NCI-H774 (cell line): Measurements from ENCODE around the gene MT1A.
A peak's percentile ranks its signal among the peaks of the same experiment; 100 is the strongest.
"Not testable (repeated sequence)": the region's sequence is repeated elsewhere in the genome, so short reads cannot be mapped to it uniquely, and the experiment has no call there.

Source experiments
- DNase-seq: peaks from one replicate; lab custom pipeline; 2025; lab: John Stamatoyannopoulos, UW

The MT1A gene

GRCh38 chr16:56657555-56658326 is 19.3 kb downstream of the MT1A start, which contains the start of gene MT1F:
Gene MT1F, plus strand, starts transcription at chr16:56657959. Its CDS starts 100 bp downstream, at chr16:56658059.
- peak; percentile 63 for DNase-seq

- no peak for DNase-seq
Observed at GRCh38 chr16:56658327-56658875, 19.9 kb downstream of the MT1A start.

DNA sequence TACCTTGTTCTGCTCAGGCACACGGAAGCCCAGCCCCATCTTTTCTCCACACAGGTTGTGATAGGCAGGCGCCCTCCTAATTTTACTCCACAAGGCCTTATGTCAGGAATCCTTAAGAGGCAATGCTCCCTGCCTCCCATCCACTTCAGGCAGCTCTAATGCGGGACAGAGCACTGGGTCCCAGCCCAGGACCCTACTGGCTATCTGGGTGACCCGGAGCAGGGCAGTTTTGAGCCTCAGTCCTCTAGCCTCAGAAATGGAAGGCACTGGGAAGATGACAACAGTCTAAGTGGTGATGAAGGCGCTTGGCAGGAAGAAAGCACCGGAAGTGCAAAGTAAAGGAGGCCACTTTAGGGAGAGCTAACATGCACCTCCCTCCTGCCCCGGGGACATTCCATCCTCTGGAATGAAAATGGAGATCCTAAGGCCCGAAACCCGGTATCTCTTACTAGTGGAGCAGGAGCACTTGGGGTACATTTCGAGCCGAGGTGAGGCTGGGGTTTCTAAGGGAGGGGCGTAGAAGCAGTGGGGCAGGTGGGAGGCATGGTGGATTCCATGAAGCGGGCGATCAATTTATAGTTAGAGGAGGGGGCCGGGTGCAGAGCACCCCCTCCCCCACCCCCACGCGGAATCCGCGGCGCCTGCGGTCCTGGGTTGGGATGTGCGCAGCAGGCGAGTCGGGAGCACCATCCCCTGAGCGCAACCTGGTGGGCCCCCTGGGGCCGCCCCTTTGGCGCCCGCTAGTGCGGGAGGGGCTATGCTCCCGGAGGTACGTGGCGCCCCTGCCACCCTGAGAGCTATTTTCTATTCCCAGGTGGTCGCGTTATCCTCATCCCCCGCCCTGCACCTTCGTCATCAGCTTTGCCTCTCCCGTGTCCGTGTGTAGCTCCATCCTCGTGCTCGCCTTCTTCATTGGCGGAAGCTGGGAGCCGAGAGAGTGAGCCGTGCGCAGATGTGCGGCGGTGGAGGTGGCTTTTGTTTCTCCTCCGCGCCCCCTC is 24.2 kb downstream of the MT1A start:
- no peak for DNase-seq

- DNase-seq = no peak
Observed at GRCh38 chr16:56664506-56664905, 26.0 kb downstream of the MT1A start.

DNA sequence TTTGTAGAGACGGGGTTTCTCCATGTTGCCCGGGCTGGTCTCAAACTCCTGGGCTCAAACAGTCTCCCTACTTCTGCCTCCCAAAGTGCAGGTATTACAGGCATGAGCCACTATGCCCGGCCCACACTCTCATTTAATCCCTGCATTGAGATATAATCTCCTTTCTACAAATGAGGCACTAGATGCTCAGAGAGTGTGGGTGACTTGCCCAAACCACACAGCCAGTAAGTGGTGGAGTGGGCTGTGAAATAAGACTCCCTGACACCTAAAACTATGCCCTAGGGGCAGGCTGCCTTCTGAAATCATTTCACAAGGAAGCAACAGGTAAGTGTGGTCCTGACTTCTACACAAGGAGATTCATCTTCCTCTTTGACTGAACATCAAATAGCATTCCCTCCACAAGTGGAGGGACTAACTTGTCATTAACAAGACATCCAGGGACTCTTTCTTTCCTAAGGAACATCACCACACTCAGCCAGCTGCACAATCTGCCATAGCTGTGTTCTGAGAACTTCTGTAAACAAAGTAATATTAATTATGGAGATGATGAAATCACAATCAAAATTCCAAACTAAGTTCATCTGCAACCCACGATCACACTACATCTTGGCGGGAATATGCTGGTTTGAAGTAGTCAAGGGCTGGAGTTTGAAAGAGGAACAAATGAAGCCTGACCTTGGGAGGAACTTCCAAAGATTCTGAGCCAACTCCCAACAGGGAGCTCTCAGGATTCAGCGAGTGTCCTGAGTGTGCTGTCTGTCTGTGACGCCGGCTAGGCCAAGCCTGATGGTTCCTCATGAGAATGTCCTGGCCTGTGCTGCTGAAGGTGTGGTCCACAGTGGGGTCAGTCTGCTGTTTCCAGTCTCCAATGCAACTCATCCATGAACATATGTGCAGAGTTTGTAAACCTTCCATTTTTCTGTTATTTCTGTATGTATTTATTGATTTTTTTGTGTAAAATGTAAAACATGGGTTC is 27.1 kb downstream of the MT1A start:
- not testable (repeated sequence) for DNase-seq

GRCh38 chr16:56667581-56668571 is 29.4 kb downstream of the MT1A start, which contains the start of gene MT1G:
Gene MT1G, minus strand, starts transcription at chr16:56668065. Its CDS starts 72 bp downstream, at chr16:56667993.
- peak; percentile 33 for DNase-seq

DNA sequence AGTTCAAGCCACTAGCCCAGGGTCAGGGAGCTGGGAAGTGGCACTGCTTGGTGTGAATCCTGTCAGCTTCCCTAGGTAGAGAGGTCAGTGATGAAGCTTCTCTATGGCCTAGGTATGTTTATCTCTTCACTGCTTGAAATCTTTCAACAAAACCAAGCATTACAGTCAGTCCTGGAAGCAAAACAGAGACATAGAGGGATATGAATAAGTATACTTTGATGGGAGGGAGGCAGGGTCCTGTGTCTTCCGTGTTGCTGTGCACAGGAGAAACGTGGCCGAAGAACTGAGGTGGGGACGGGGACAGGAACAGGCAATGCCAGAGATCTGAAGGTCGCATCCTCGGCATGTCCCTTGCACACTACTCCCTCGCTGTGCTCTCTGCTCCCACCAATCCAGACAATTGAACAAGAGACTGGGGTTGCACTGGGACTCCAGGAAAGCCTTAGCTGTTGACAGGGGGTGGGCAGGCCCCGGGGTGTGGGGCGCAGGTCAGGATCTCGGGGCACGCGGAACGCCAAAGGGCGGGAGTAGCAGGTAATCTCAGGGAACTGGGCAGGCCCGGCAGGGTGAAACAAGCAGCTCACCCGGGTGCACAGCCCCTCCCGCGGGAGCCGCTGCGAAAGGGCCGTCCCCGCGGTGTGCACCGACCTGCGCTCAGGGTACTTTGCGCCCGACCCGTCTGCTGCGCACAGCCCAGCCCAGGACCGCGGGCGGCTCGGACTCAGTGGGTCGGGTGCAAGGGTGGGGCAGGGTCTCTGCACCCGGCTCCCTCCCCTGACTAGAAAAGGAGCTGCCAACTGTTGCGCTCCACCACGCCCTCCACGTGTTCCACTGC is 30.8 kb downstream of the MT1A start, which contains the start of gene MT1H:
TSS of gene MT1H (plus strand) at position 810 of the 835 bp plus-strand sequence. CDS start 71 bp downstream, outside the sequence.
- DNase-seq = no peak

GRCh38 chr16:56669840-56670619 is 31.6 kb downstream of the MT1A start:
- no peak for DNase-seq

DNA sequence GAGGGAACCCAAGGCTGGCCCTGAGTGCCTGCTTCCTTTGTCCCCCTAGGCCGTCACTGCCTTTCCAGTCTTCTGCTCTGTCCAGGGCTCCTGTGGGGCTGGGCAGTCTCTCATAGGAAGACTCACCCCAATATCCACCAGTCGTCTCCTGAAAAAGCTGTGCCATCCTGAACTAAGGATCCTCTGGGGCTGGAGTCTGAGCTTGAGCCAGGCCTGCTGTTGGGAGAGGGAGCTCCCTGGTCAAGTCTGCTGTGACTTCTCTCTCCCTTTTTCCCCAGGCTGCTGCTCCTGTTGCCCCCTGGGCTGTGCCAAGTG is 32.1 kb downstream of the MT1A start:
- no peak for DNase-seq

DNA sequence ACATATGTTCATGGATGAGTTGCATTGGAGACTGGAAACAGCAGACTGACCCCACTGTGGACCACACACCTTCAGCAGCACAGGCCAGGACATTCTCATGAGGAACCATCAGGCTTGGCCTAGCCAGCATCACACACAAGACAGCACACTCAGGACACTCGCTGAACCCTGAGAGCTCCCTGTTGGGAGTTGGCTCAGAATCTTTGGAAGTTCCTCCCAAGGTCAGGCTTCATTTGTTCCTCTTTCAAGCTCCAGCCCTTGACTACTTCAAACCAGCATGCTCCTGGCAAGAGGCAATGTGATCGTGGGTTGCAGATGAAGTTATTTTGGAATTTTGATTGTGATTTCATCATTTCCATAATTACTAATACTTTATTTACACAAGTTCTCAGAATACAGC is 33.2 kb downstream of the MT1A start:
- DNase-seq = not testable (repeated sequence)

DNA sequence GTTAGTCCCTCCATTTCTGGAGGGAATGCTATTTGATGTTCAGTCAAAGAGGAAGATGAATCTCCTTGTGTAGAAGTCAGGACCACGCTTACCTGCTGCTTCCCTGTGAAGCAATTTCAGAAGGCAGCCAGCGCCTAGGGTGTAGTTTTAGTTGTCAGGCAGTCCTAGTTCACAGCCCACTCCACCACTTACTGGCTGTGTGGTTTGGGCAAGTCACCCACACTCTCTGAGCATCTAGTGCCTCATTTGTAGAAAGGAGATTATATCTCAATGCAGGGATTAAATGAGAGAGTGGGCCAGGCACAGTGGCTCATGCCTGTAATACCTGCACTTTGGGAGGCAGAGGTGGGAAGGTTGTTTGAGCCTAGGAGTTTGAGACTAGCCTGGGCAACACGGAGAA is 33.7 kb downstream of the MT1A start:
- DNase-seq = not testable (repeated sequence)

DNA sequence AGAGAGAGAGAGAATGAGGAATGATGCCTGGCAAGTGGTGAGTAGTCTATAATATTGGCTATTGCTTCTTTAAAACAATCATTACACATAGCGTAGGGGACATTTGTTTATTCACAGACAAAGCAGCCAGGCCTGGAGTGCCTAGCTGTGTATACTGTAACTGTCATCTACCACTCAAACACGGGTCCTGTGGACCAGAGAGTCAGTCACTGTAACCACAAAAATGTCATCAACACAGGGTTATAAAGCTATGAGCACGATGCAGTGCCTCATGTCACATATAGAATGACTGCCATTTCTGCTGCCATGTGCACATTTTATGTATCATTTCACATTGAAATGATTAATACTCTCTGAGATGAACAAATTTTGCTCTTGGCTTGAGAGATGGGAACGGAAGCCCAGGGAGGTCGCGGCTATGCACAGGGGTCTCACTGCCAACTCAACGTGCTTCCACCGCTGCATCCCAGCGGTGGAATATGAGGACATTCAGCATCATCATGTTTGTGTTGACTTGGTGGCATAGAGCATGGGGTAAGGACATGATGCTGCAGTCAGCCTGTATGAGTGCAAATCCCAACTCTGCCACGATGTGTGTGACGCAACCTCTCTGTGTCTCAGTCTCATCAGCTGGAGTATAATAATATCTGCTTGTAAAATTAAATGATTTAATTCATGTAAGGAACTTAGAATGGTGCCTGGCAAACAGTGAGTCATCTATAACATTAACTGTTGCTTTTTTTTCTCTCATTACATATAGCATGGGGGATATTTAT is 34.5 kb downstream of the MT1A start:
- DNase-seq = no peak

DNA sequence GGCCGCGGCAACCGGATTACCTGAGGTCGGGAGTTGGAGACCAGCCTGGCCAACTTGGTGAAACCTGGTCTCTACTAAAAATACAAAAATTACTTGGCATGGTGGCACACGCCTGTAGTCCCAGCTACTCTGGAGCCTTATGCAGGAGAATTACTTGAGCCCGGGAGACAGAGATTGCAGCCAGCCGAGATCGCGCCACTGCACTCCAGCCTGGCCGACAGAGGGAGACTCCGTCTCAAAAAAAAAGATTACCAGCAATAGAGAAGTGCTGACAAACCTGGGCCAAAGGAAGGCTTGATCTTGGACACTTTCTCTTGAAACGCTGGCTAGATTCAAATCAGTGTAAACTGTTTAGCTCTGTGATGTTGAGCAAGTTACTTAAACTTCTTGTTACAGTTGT is 35.5 kb downstream of the MT1A start:
- no peak for DNase-seq

- not testable (repeated sequence) for DNase-seq
Observed at GRCh38 chr16:56674570-56674969, 36.1 kb downstream of the MT1A start.

DNA sequence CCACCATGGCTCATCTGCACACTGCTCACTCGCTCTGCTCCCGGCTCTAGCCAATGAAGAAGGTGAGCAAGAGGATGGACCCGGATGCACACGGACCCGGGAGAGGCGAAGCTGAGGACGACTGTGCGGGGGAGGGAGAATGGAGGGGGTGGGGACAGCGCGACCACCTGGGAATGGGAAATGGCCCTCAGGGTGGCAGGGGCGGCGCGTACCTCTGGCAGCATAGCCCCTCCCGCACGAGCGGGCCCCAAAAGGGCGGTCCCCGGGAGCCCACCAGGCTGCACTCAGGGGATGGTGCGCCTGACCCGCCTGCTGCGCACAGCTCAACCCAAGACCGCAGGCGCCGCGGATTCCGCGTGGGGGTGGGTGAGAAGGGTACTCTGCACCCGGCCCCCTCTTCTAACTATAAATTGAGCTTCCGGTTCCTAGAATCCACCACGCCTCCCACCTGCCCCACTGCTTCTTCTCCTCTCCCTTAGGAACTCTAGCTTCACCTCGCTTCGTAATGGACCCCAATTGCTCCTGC is 37.3 kb downstream of the MT1A start:
- no peak for DNase-seq

DNA sequence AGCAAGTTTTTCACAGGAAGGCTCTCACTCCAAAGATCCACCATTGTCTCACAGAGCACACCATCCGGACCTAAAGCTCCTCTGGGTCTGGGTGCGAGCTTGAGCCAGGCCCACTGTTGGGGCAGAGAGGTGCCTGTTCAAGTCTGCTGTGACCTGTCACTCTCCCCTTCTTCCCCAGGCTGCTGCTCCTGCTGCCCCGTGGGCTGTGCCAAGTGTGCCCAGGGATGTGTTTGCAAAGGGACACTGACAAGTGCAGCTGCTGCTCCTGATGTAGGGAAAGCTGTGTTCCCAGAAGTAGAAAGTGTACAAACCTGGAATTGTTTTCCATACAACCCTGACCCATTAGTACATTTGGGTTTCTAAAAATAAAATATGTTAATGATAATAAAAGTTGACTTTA is 39.0 kb downstream of the MT1A start:
- no peak for DNase-seq

GRCh38 chr16:56679078-56679730 is 40.7 kb downstream of the MT1A start:
- no peak for DNase-seq
